Gastroesophageal sphincter (tissue), 4 donors: ENCODE results near the gene CYP1A1. TPM values are rescaled to one million over a fixed set of nuclear protein-coding genes. Genes with fewer than 3 reads are reported as not detected.

ENCODE experiments used
- ATAC-seq: fragments of 150-250 bp; one replicate; pipeline ENCODE4 v1.9.1; 2016; ENCODE audit warnings: mild to moderate bottlenecking, moderate library complexity
- H3K27ac ChIP-seq, 4 donors: fragments of 200-600 bp; sonication (generic) in 3 of 4; 1 replicate in 3 of 4; 2 replicates in 1 of 4; pipeline ENCODE4 v1.5.1; 2016 to 2019
- H3K27me3 ChIP-seq: fragments of 200-600 bp; sonication (generic); one replicate; pipeline ENCODE4 v1.5.1; 2019
- H3K36me3 ChIP-seq, 2 donors: fragments of 200-600 bp; sonication (generic); one replicate each; pipeline ENCODE4 v1.5.1; 2019; ENCODE audit warnings: control low read depth in 1 of 2
- H3K4me1 ChIP-seq, 3 donors: fragments of 200-600 bp; sonication (generic); 1 replicate in 2 of 3; 2 replicates in 1 of 3; pipeline ENCODE4 v1.5.1; 2016 to 2019; ENCODE audit warnings: control low read depth in 2 of 3
- H3K4me3 ChIP-seq, 2 donors: fragments of 200-600 bp; sonication (generic); one replicate each; pipeline ENCODE4 v1.5.1; 2019; ENCODE audit warnings: mild to moderate bottlenecking in 1 of 2, moderate library complexity in 1 of 2
- H3K9me3 ChIP-seq, 3 donors: fragments of 200-600 bp; sonication (generic); one replicate each; pipeline ENCODE4 v1.5.1; 2017 to 2019; ENCODE audit warnings: control low read depth in 2 of 3
- EP300 ChIP-seq: sonication (generic); formaldehyde crosslinking; IDR thresholded peaks from one replicate; pipeline ENCODE4 v1.6.1; 2017; ENCODE audit warnings: antibody characterized with exemption, mild to moderate bottlenecking
- POLR2A ChIP-seq, 2 donors: fragments of 450-650 bp; IDR thresholded peaks; one replicate each; pipeline ENCODE4 v1.6.1; 2017; ENCODE audit warnings: antibody characterized with exemption in 2 of 2, mild to moderate bottlenecking in 2 of 2, moderate library complexity in 1 of 2
- POLR2AphosphoS5 ChIP-seq: sonication (generic); formaldehyde crosslinking; IDR thresholded peaks from one replicate; pipeline ENCODE4 v1.6.1; 2017; ENCODE audit warnings: antibody characterized with exemption
- WGBS, 2 donors: methylation state at CpG; one replicate each; pipeline ENCODE4 v1.1.5; 2018; ENCODE audit warnings: low coverage in 1 of 2; 5-methylcytosine and 5-hydroxymethylcytosine counted together
- total RNA-seq, 4 donors: library from RNA; depleted of rRNA; stranded (reverse); fragments of >200 nt; gene quantifications; one replicate each; pipeline ENCODE4 v1.1.0, GENCODE V29; 2016
- TF ChIP-seq, protein P1 (sequence below), 4 experiments: fragments of 200-600 bp in 2 of 4; fragments of 450-650 bp in 2 of 4; sonication (generic) in 1 of 4; IDR thresholded peaks; one replicate each; pipeline ENCODE4 v1.5.1; 2017 to 2019; ENCODE audit warnings: antibody characterized with exemption in 4 of 4, mild to moderate bottlenecking in 2 of 4, moderate library complexity in 2 of 4

The CYP1A1 gene
- total RNA-seq, 4 donors from 2014 or later, result 0.47 to 2.2 TPM; not detected in 2

DNA sequence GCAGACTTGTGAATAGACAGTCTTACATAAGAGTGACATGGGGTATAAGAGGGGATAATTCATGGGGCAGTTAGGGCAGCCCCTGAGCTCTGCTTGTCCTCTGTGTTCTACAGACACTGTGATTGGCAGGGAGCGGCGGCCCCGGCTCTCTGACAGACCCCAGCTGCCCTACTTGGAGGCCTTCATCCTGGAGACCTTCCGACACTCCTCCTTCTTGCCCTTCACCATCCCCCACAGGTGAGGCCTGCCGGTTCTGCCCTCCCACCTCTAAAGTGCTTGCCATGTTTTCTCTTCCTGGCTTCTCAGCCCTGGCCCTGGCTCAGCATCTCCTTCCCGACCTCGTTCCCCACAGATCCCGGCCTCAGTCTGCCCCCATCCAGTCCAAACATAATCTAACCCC lies 26.7 kb upstream of the CYP1A1 start:
- WGBS, 2 donors, result 54 to 55% methylated on average over 8 of the region's 8 CpGs
- Histone ChIP-seq H3K9me3 (no peaks in the 10 kb centered on the region), H3K27me3 (peaks cover 4% of the 10 kb centered on the region), H3K4me1 (no peaks in the 10 kb centered on the region), H3K27ac (no peak overlapping the region), H3K4me3 (no peak overlapping the region), H3K36me3 (no peaks in the 10 kb centered on the region)
- no peak for ATAC-seq
- TF ChIP-seq, protein P1, sequence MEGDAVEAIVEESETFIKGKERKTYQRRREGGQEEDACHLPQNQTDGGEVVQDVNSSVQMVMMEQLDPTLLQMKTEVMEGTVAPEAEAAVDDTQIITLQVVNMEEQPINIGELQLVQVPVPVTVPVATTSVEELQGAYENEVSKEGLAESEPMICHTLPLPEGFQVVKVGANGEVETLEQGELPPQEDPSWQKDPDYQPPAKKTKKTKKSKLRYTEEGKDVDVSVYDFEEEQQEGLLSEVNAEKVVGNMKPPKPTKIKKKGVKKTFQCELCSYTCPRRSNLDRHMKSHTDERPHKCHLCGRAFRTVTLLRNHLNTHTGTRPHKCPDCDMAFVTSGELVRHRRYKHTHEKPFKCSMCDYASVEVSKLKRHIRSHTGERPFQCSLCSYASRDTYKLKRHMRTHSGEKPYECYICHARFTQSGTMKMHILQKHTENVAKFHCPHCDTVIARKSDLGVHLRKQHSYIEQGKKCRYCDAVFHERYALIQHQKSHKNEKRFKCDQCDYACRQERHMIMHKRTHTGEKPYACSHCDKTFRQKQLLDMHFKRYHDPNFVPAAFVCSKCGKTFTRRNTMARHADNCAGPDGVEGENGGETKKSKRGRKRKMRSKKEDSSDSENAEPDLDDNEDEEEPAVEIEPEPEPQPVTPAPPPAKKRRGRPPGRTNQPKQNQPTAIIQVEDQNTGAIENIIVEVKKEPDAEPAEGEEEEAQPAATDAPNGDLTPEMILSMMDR (IDR thresholded peaks at IDR 0.05), result no peak
- TF ChIP-seq EP300 (no peak), POLR2AphosphoS5 (no peak), POLR2A (IDR thresholded peaks at IDR 0.05) (no peak)

DNA sequence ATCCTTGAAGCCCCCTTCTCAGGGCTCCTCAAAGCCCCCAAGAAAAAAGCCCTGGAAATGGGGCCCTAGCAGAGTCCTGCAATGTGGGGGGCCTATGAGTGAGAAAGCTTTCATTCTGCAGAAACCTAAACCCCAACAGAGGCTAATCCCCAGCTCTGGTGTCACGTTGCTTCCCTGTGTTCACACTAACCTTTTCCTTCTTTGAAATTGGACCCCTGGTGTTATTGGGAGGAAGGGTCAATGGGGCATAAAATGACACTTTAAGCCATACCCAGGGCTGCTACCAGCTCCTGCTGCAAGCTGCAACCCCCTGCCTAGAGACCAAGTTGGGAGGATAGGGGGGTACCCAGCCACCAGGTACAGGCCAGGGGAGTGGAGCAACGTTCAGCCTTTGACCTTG lies 25.4 kb upstream of the CYP1A1 start:
- 45 to 63% methylated on average over 1 to 2 of the region's 2 CpGs for whole genome bisulfite sequencing, 2 donors
- no peak for ATAC-seq

DNA sequence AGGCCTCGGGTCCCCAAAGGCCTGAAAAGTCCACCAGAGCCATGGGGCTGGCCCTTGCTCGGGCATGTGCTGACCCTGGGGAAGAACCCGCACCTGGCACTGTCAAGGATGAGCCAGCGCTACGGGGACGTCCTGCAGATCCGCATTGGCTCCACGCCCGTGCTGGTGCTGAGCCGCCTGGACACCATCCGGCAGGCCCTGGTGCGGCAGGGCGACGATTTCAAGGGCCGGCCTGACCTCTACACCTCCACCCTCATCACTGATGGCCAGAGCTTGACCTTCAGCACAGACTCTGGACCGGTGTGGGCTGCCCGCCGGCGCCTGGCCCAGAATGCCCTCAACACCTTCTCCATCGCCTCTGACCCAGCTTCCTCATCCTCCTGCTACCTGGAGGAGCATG lies 24.5 kb upstream of the CYP1A1 start:
- WGBS, 2 donors, result 80% methylated on average over 1 of the region's 20 CpGs; no CpG with 5 or more reads in 1 of the 2 donors

More for the DNA sequence above, 25.4 kb upstream of the CYP1A1 start:
- Histone ChIP-seq H3K27me3 (peaks cover 4% of the 10 kb centered on the region), H3K4me1 (no peaks in the 10 kb centered on the region), H3K9me3 (no peaks in the 10 kb centered on the region), H3K4me3 (no peak overlapping the region), H3K36me3 (no peaks in the 10 kb centered on the region), H3K27ac (no peak overlapping the region)
- TF ChIP-seq, protein P1 (IDR thresholded peaks at IDR 0.05), result no peak
- TF ChIP-seq EP300, result no peak
- TF ChIP-seq POLR2AphosphoS5, result no peak
- TF ChIP-seq POLR2A (IDR thresholded peaks at IDR 0.05), result no peak

DNA sequence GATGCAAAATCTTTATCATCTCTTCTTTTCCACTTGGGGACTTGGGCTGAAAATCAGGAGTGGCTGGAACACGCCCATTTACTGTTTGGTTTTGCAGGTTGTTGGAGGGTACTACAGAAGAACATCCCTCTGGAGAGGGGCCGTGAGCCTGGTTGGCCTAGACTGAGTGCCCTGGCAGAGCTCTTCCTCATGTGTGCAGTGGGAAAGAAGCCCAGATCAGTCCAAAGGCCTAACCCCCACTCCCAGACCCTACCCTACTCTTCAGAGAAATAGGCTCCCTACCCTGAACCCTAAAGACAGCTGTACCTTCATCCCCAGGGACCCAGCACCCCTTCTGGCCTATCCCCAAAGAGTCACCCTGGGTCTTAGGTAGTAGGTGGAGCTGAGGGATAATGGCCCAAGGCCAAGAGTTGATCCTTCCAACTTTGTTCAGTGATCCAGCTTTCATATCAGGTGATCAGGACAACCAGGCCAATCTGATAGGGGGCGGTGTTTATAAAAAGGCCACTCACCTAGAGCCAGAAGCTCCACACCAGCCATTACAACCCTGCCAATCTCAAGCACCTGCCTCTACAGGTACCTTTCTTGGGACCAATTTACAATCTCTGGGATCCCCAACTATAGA lies 23.1 kb upstream of the CYP1A1 start, which contains the start of gene CYP1A2:
TSS of gene CYP1A2 (plus strand) at position 524 of the 625 bp plus-strand sequence. CDS start 894 bp downstream, outside the sequence.
- no peak for TF ChIP-seq POLR2A (IDR thresholded peaks at IDR 0.05)
- no peak for TF ChIP-seq POLR2AphosphoS5
- TF ChIP-seq, protein P1 (IDR thresholded peaks at IDR 0.05), result no peak
- TF ChIP-seq EP300, result no peak
- peaks cover 4% of the 10 kb centered on the region for H3K27me3 ChIP-seq
- no peak within 1 kb of the TSS for H3K4me3 ChIP-seq
- H3K9me3 ChIP-seq, result no peaks in the 10 kb centered on the region
- no peaks in the 10 kb centered on the region for H3K4me1 ChIP-seq
- no peak for ATAC-seq
- no peak within 1 kb of the TSS for H3K27ac ChIP-seq
- H3K36me3 ChIP-seq, result no peaks in the 10 kb centered on the region
- WGBS, 2 donors, result 67% methylated on average over 1 of the region's 3 CpGs; no CpG with 5 or more reads in 1 of the 2 donors

More for the DNA sequence above, 24.5 kb upstream of the CYP1A1 start:
- H3K36me3 ChIP-seq, result no peaks in the 10 kb centered on the region
- no peak for ATAC-seq
- no peak overlapping the region for H3K4me3 ChIP-seq
- peaks cover 4% of the 10 kb centered on the region for H3K27me3 ChIP-seq
- TF ChIP-seq, protein P1 (IDR thresholded peaks at IDR 0.05), result no peak
- no peak for TF ChIP-seq EP300
- no peak for TF ChIP-seq POLR2AphosphoS5
- TF ChIP-seq POLR2A (IDR thresholded peaks at IDR 0.05), result no peak
- H3K27ac ChIP-seq, result no peak overlapping the region
- H3K4me1 ChIP-seq, result no peaks in the 10 kb centered on the region
- no peaks in the 10 kb centered on the region for H3K9me3 ChIP-seq

DNA sequence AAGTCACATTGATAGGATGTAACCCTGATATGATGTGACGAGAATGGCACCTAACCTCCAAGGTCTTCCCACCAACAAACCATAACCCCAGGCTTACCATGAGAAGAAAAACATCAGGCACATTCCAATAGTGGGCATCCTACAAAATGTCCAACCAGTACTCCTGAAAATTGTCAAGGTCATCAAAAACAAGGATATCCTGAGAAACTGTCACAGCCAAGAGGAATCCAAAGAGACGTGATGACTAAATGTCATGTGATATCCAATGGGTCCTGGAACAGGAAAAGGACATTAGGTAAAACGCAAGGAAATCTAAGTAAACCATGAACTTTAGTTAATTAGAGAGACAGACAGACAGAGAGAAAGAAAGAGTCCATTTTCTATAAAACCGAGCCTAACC lies 21.1 kb upstream of the CYP1A1 start:
- WGBS, 2 donors, result 65 to 70% methylated on average over 3 to 4 of the region's 4 CpGs

More for the DNA sequence above, 21.1 kb upstream of the CYP1A1 start:
- TF ChIP-seq POLR2A (IDR thresholded peaks at IDR 0.05) (no peak), EP300 (no peak), POLR2AphosphoS5 (no peak)
- TF ChIP-seq, protein P1 (IDR thresholded peaks at IDR 0.05), result no peak
- no peak overlapping the region for H3K4me3 ChIP-seq
- no peaks in the 10 kb centered on the region for H3K4me1 ChIP-seq
- no peak for ATAC-seq
- no peaks in the 10 kb centered on the region for H3K36me3 ChIP-seq
- H3K9me3 ChIP-seq, result peaks cover 0 to 9% (median 0%) of the 10 kb centered on the region in 3 donors
- H3K27me3 ChIP-seq, result peaks cover 12% of the 10 kb centered on the region
- H3K27ac ChIP-seq, result no peak overlapping the region
